ENCODE measurements around the gene SLC25A34. TPM values are rescaled to one million over a fixed set of nuclear protein-coding genes. Genes with fewer than 3 reads are reported as not detected.

Gene SLC25A34
- total RNA-seq, 1 donor from 2014 or later: 3.3 TPM

- Mint-ChIP-seq H3K4me1 (peaks cover 8% of the 10 kb centered on the region), H3K27ac (ENCODE audit: unreplicated experiment) (no peak overlapping the region), H3K4me3 (peak overlapping the region; percentile 32), H3K9me3 (no peaks in the 10 kb centered on the region), H3K36me3 (ENCODE audit: low read depth) (no peaks in the 10 kb centered on the region), H3K27me3 (ENCODE audit: low read depth) (no peaks in the 10 kb centered on the region)
- no peak for TF ChIP-seq CTCF (conservative IDR thresholded peaks at IDR 0.05)
- DNase-seq (ENCODE audit: low read depth, low spot score): no peak
Observed at GRCh38 chr1:15739259-15739658, 3.2 kb downstream of the SLC25A34 start.

- Mint-ChIP-seq H3K4me3 (peak overlapping the region; percentile 32), H3K9me3 (no peaks in the 10 kb centered on the region), H3K36me3 (ENCODE audit: low read depth) (no peaks in the 10 kb centered on the region), H3K27me3 (ENCODE audit: low read depth) (no peaks in the 10 kb centered on the region), H3K4me1 (peaks cover 8% of the 10 kb centered on the region), H3K27ac (ENCODE audit: unreplicated experiment) (no peak overlapping the region)
- DNase-seq (ENCODE audit: low read depth, low spot score): no peak
- peak; percentile 21 for TF ChIP-seq CTCF (conservative IDR thresholded peaks at IDR 0.05)
Observed at GRCh38 chr1:15739745-15740144, 3.7 kb downstream of the SLC25A34 start.

- Mint-ChIP-seq H3K36me3 (ENCODE audit: low read depth) (no peaks in the 10 kb centered on the region), H3K27ac (ENCODE audit: unreplicated experiment) (no peak overlapping the region), H3K4me3 (no peak overlapping the region), H3K27me3 (ENCODE audit: low read depth) (no peaks in the 10 kb centered on the region), H3K4me1 (peaks cover 8% of the 10 kb centered on the region), H3K9me3 (no peaks in the 10 kb centered on the region)
- peak; percentile 83 for TF ChIP-seq CTCF (conservative IDR thresholded peaks at IDR 0.05)
- peak; percentile 53 for DNase-seq (ENCODE audit: low read depth, low spot score)
Observed at GRCh38 chr1:15740924-15741850, 5.1 kb downstream of the SLC25A34 start.

GRCh38 chr1:15742339-15742801 is 6.3 kb downstream of the SLC25A34 start, which contains the start of gene TMEM82:
Gene TMEM82, plus strand, starts transcription at chr1:15742499. Its CDS starts 61 bp downstream, at chr1:15742560.
- Mint-ChIP-seq H3K27me3 (ENCODE audit: low read depth) (no peaks in the 10 kb centered on the region), H3K36me3 (ENCODE audit: low read depth) (no peaks in the 10 kb centered on the region), H3K4me3 (no peak within 1 kb of the TSS), H3K4me1 (peaks cover 8% of the 10 kb centered on the region), H3K9me3 (no peaks in the 10 kb centered on the region), H3K27ac (ENCODE audit: unreplicated experiment) (no peak within 1 kb of the TSS)
- DNase-seq (ENCODE audit: low read depth, low spot score): no peak
- no peak for TF ChIP-seq CTCF (conservative IDR thresholded peaks at IDR 0.05)

- no peak for TF ChIP-seq CTCF (conservative IDR thresholded peaks at IDR 0.05)
- no peaks in the 10 kb centered on the region for H3K36me3 Mint-ChIP-seq (ENCODE audit: low read depth)
- DNase-seq (ENCODE audit: low read depth, low spot score): no peak
- H3K27me3 Mint-ChIP-seq (ENCODE audit: low read depth): no peaks in the 10 kb centered on the region
- no peak overlapping the region for H3K4me3 Mint-ChIP-seq
- H3K4me1 Mint-ChIP-seq: peaks cover 13% of the 10 kb centered on the region
- peak overlapping the region; percentile 43 for H3K27ac Mint-ChIP-seq (ENCODE audit: unreplicated experiment)
- H3K9me3 Mint-ChIP-seq: no peaks in the 10 kb centered on the region
Observed at GRCh38 chr1:15744122-15744679, 8.1 kb downstream of the SLC25A34 start.

Data from neural crest cell (in vitro differentiated cells).